GM12878 (cell line): ENCODE data around the gene EEF1A1. TPM values are rescaled to one million over a fixed set of nuclear protein-coding genes. Genes with fewer than 3 reads are reported as not detected.

Experiments
- ATAC-seq: fragments of 200-7000 bp; cut with Tn5 transposase; 3 replicates; pipeline ENCODE4 v1.9.1; 2020; ENCODE audit warnings: mild to moderate bottlenecking, moderate library complexity
- BruUV-seq: library from RNA; stranded (reverse); fragments of 400-500 nt; replicated peaks from 2 replicates; lab custom pipeline; 2021; lab: Mats Ljungman, UMichigan
- CTCF ChIA-PET: fragments of 300-600 bp; sonication (Branson Sonifier 250); formaldehyde crosslinking; extraction: SDS; loops from one replicate; lab custom pipeline; 2021; ENCODE audit warnings: inconsistent platforms; lab: Yijun Ruan, JAX
- POLR2A ChIA-PET: fragments of 350-600 bp; formaldehyde crosslinking; extraction: SDS; loops from one replicate; lab custom pipeline; 2021; ENCODE audit warnings: inconsistent platforms; lab: Charles Lee
- RAD21 ChIA-PET: fragments of 300-600 bp; sonication (Branson Sonifier 250); formaldehyde crosslinking; loops from one replicate; lab custom pipeline; 2023; ENCODE audit warnings: antibody characterized with exemption; ENCODE audit not compliant: unreplicated experiment; lab: Charles Lee
- SMC1A ChIA-PET: fragments of 300-600 bp; sonication (Branson Sonifier 250); formaldehyde crosslinking; loops from one replicate; lab custom pipeline; 2023; ENCODE audit not compliant: unreplicated experiment, uncharacterized antibody; lab: Charles Lee
- DNase-seq: peaks from one replicate; pipeline ENCODE4 v3.0.0-alpha.2; 2011; ENCODE audit warnings: low read depth, low spot score
- FAIRE-seq: peaks from 3 replicates; lab custom pipeline; 2011; peaks lifted over from hg19 to GRCh38; lab: Jason Lieb, UNC
- H2AFZ ChIP-seq: 2 replicates; pipeline ENCODE4 v1.6.0; 2011; ENCODE audit warnings: low read depth, low read length, control low read depth; ENCODE audit not compliant: control insufficient read depth
- H3K27ac ChIP-seq: 2 replicates; pipeline ENCODE4 v1.5.1; 2011; ENCODE audit warnings: control low read depth; ENCODE audit not compliant: control insufficient read depth, insufficient read depth
- H3K27me3 ChIP-seq, 2 experiments: replicated peaks in 1 of 2; 2 replicates each; pipeline versions ENCODE4 v1.6.0 to v1.6.1; 2011; ENCODE audit warnings: low read length in 1 of 2; ENCODE audit not compliant: control insufficient read depth in 2 of 2, insufficient read depth in 2 of 2
- H3K36me3 ChIP-seq, 2 experiments: 2 replicates each; pipeline ENCODE4 v1.5.1; 2011; ENCODE audit warnings: low read length in 1 of 2; ENCODE audit not compliant: control insufficient read depth in 2 of 2, insufficient read depth in 2 of 2
- H3K4me1 ChIP-seq: 2 replicates; pipeline ENCODE4 v1.6.1; 2011; ENCODE audit warnings: mild to moderate bottlenecking, low read length, moderate library complexity, mixed read lengths; ENCODE audit not compliant: control insufficient read depth, insufficient read depth
- H3K4me2 ChIP-seq: 2 replicates; pipeline ENCODE4 v1.6.0; 2011; ENCODE audit warnings: control low read depth; ENCODE audit not compliant: control insufficient read depth, insufficient read depth
- H3K4me3 ChIP-seq: fragments of 200-600 bp; sonication (generic); 2 replicates; pipeline ENCODE4 v1.5.1; 2016
- H3K79me2 ChIP-seq: 2 replicates; pipeline ENCODE4 v1.6.0; 2011; ENCODE audit warnings: low read length; ENCODE audit not compliant: control insufficient read depth, insufficient read depth
- H3K9ac ChIP-seq: 2 replicates; pipeline ENCODE4 v1.8.0; 2011; ENCODE audit warnings: low read length, control low read depth, mixed read lengths; ENCODE audit not compliant: control insufficient read depth, insufficient read depth
- H3K9me3 ChIP-seq: replicated peaks from 3 replicates; pipeline ENCODE4 v1.5.1; 2011; ENCODE audit warnings: mild to moderate bottlenecking, low read length; ENCODE audit not compliant: control insufficient read depth, insufficient read depth
- H4K20me1 ChIP-seq: 2 replicates; pipeline ENCODE4 v1.6.0; 2011; ENCODE audit not compliant: control insufficient read depth, insufficient read depth
- EGR1 ChIP-seq, 2 experiments: IDR thresholded peaks; 1 replicate in 1 of 2; 2 replicates in 1 of 2; pipeline ENCODE4 v1.6.1; 2011 to 2012; ENCODE audit warnings: low read depth in 2 of 2, low read length in 2 of 2, borderline replicate concordance in 1 of 2, mild to moderate bottlenecking in 1 of 2, moderate library complexity in 1 of 2
- ETV6 ChIP-seq, 2 experiments: fragments of 450-650 bp in 1 of 2; IDR thresholded peaks in 1 of 2; conservative IDR thresholded peaks in 1 of 2; 2 replicates each; pipeline ENCODE4 v1.6.1; 2014; ENCODE audit warnings: antibody characterized with exemption in 1 of 2, borderline replicate concordance in 1 of 2, low read depth in 1 of 2, mild to moderate bottlenecking in 1 of 2, moderate library complexity in 1 of 2
- HDAC2 ChIP-seq: fragments of 200-600 bp; sonication (generic); IDR thresholded peaks from 2 replicates; pipeline ENCODE4 v1.6.1; 2017
- JUNB ChIP-seq: IDR thresholded peaks from 2 replicates; pipeline ENCODE4 v1.6.1; 2016; ENCODE audit warnings: antibody characterized with exemption, mild to moderate bottlenecking
- NFYB ChIP-seq: IDR thresholded peaks from 2 replicates; pipeline ENCODE4 v1.6.1; 2011; ENCODE audit warnings: low read depth, mild to moderate bottlenecking, low read length, improper control_type of control experiment, moderate library complexity; ENCODE audit not compliant: insufficient read depth
- NR2C1 ChIP-seq: fragments of 450-650 bp; IDR thresholded peaks from 2 replicates; pipeline ENCODE4 v1.6.1; 2017; ENCODE audit warnings: antibody characterized with exemption, mild to moderate bottlenecking, moderate library complexity
- NRF1 ChIP-seq: conservative IDR thresholded peaks from 2 replicates; pipeline ENCODE4 v1.6.1; 2011; ENCODE audit warnings: mild to moderate bottlenecking, low read depth, low read length, improper control_type of control experiment
- PML ChIP-seq: IDR thresholded peaks from 2 replicates; pipeline ENCODE4 v1.6.1; 2012; ENCODE audit warnings: low read length, inconsistent platforms
- SUPT20H ChIP-seq: IDR thresholded peaks from 2 replicates; pipeline ENCODE4 v1.6.1; 2011; ENCODE audit warnings: low read depth, mild to moderate bottlenecking, low read length, moderate library complexity, borderline replicate concordance; ENCODE audit not compliant: control insufficient read depth
- TARDBP ChIP-seq: IDR thresholded peaks from 2 replicates; pipeline ENCODE4 v1.6.1; 2016; ENCODE audit warnings: borderline replicate concordance
- ZNF274 ChIP-seq: IDR thresholded peaks from one replicate; pipeline ENCODE4 v1.8.0; 2011; ENCODE audit not compliant: insufficient read length, insufficient read depth
- WGBS: methylation state at CpG from one replicate; pipeline ENCODE4 v1.1.6; 2016; ENCODE audit warnings: low lambda C conversion rate; ENCODE audit not compliant: insufficient replicate concordance, insufficient coverage; ENCODE audit errors: missing lambda C conversion rate; 5-methylcytosine and 5-hydroxymethylcytosine counted together
- in situ Hi-C: fragments of 300-500 bp; cut with MboI; formaldehyde crosslinking; loops from 9 replicates; pipeline ENCODE4 v1.14.3; 2018; ENCODE audit warnings: mixed read lengths
- intact Hi-C: fragments of 100-400 bp; cut with micrococcal nuclease; formaldehyde crosslinking; loops from one replicate; pipeline ENCODE4 v1.14.2; 2022; ENCODE audit not compliant: unreplicated experiment
- polyA plus RNA-seq, 11 experiments: library from polyadenylated mRNA; depleted of rRNA in 4 of 11; unstranded in 6 of 11; stranded (reverse) in 5 of 11; fragments of >200 nt; fragmentation: Nextera tagmentation in 4 of 11; fragmentation: Illumina TruSeq in 1 of 11; extraction: Ambion mirVana in 4 of 11; extraction: Trizol in 1 of 11; gene quantifications; 1 replicate in 1 of 11; 2 replicates in 10 of 11; pipeline versions ENCODE4 v1.2.1 to v1.2.3, GENCODE V29; 2011 to 2016; ENCODE audit warnings: inconsistent platforms in 2 of 11, missing spikeins in 2 of 11, low read depth in 1 of 11
- total RNA-seq, 4 experiments: library from RNA; depleted of rRNA in 3 of 4; stranded (reverse); fragments of >200 nt in 3 of 4; fragmentation: Illumina TruSeq in 1 of 4; extraction: Trizol in 1 of 4; gene quantifications; 2 replicates each; pipeline versions ENCODE4 v1.2.1 to v1.2.3, GENCODE V29; 2013 to 2021
- TF ChIP-seq, protein P1 (sequence below): fragments of 450-650 bp; IDR thresholded peaks from 2 replicates; pipeline ENCODE4 v1.6.1; 2017; ENCODE audit warnings: mild to moderate bottlenecking, moderate library complexity
- TF ChIP-seq, protein P2 (sequence below): fragments of 450-650 bp; IDR thresholded peaks from 2 replicates; pipeline ENCODE4 v1.6.1; 2018; ENCODE audit warnings: borderline replicate concordance, mild to moderate bottlenecking; ENCODE audit not compliant: partially characterized antibody

EEF1A1 gene
- total and polyA plus RNA-seq, 10 of the 15 experiments (the other 5 are each of a cell fraction or from before 2014, with no cell fraction given): 4,214 to 18,090 (median 14,132) TPM

DNA sequence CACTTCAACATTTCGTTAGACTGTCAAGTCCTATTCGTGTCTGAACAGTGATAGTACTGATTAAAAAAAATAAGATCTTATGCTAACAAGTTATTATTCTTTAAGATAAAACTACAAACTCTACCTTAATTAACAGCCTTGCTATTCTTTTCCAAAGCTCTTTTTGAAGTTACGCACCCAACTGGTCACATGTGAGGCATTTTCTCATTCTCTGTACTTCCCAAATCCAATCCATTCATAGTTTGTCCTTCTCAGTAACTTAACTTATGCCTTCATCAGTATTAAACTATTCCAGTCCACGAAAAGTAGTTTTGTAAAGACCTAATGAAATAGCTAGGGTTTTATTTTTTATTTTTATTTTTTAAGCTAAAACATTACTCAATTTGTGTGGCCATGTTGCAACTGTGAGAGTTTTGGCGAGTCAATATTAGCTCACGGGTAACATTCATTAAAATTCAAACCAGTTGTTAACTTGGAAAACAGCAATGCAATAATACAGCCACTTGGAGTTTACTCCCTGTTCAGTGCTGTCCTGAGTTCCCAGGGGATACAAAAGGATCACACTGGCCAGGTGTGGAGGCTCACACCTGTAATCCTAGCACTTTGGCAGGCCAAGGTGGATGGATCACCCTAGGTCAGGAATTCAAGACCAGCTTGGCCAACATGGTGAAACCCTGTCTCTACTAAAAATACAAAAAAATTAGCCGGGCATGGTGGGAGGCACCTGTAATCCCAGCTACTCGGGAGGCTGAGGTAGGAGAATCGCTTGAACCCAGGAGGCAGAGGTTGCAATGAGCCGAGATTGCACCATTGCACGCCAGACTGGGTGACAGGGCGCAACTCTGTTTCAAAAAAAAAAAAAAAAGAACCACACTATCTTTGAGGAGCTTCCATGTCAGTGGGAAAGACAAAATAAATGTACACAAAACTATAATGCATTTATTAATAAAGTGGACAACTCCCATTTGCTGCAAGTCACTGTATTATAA is 27.9 kb upstream of the EEF1A1 start:
- H3K4me2 ChIP-seq: no peak overlapping the region
- no peaks in the 10 kb centered on the region for H3K4me1 ChIP-seq
- SMC1A ChIA-PET: interaction anchor here (0.6 to 2.9 kb wide), 11 partner anchors 9 to 1947 kb away, joined by 3 to 21 read pairs (median 3); partner anchors contain the start of gene MTO1
- no peaks in the 10 kb centered on the region for H3K79me2 ChIP-seq
- 92% methylated on average over 11 of the region's 12 CpGs for WGBS
- intact Hi-C loops: no loop called here
- no peaks in the 10 kb centered on the region for H3K36me3 ChIP-seq
- POLR2A ChIA-PET: interaction anchor here (0.7 to 1.6 kb wide), 3 partner anchors 8 to 26 kb away, joined by 3 to 4 read pairs (median 4); no protein-coding TSS in a partner anchor
- no peak for DNase-seq
- no peak overlapping the region for H3K4me3 ChIP-seq
- H3K27me3 ChIP-seq: no peaks in the 10 kb centered on the region
- BruUV-seq: no TSS peak
- no peaks in the 10 kb centered on the region for H3K9me3 ChIP-seq
- in situ Hi-C loops: no loop called here
- H3K27ac ChIP-seq: no peak overlapping the region
- ATAC-seq: no peak
- no peak overlapping the region for H3K9ac ChIP-seq
- CTCF ChIA-PET: interaction anchor here (1.1 to 3.4 kb wide), 3 partner anchors 9 to 40 kb away, joined by 3 to 18 read pairs (median 9); no protein-coding TSS in a partner anchor
- H4K20me1 ChIP-seq: no peaks in the 10 kb centered on the region
- RAD21 ChIA-PET: interaction anchor here (1.3 to 2.0 kb wide), 2 partner anchors 8 to 16 kb away, joined by 5 read pairs; no protein-coding TSS in a partner anchor
- H2AFZ ChIP-seq: no peak overlapping the region
- no peak for FAIRE-seq
- TF ChIP-seq, protein P1, sequence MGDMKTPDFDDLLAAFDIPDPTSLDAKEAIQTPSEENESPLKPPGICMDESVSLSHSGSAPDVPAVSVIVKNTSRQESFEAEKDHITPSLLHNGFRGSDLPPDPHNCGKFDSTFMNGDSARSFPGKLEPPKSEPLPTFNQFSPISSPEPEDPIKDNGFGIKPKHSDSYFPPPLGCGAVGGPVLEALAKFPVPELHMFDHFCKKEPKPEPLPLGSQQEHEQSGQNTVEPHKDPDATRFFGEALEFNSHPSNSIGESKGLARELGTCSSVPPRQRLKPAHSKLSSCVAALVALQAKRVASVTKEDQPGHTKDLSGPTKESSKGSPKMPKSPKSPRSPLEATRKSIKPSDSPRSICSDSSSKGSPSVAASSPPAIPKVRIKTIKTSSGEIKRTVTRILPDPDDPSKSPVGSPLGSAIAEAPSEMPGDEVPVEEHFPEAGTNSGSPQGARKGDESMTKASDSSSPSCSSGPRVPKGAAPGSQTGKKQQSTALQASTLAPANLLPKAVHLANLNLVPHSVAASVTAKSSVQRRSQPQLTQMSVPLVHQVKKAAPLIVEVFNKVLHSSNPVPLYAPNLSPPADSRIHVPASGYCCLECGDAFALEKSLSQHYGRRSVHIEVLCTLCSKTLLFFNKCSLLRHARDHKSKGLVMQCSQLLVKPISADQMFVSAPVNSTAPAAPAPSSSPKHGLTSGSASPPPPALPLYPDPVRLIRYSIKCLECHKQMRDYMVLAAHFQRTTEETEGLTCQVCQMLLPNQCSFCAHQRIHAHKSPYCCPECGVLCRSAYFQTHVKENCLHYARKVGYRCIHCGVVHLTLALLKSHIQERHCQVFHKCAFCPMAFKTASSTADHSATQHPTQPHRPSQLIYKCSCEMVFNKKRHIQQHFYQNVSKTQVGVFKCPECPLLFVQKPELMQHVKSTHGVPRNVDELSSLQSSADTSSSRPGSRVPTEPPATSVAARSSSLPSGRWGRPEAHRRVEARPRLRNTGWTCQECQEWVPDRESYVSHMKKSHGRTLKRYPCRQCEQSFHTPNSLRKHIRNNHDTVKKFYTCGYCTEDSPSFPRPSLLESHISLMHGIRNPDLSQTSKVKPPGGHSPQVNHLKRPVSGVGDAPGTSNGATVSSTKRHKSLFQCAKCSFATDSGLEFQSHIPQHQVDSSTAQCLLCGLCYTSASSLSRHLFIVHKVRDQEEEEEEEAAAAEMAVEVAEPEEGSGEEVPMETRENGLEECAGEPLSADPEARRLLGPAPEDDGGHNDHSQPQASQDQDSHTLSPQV: no peak
- TF ChIP-seq NRF1: no peak
- no peak for TF ChIP-seq JUNB
- TF ChIP-seq SUPT20H: no peak
- no peak for TF ChIP-seq EGR1 (IDR thresholded peaks at IDR 0.05; ENCODE audit: borderline replicate concordance in 1 of 2, low read depth in 2 of 2, low read length in 2 of 2)
- no peak for TF ChIP-seq ZNF274
- no peak for TF ChIP-seq TARDBP
- no peak for TF ChIP-seq NFYB
- TF ChIP-seq NR2C1: no peak
- TF ChIP-seq HDAC2: no peak
- TF ChIP-seq, protein P2, sequence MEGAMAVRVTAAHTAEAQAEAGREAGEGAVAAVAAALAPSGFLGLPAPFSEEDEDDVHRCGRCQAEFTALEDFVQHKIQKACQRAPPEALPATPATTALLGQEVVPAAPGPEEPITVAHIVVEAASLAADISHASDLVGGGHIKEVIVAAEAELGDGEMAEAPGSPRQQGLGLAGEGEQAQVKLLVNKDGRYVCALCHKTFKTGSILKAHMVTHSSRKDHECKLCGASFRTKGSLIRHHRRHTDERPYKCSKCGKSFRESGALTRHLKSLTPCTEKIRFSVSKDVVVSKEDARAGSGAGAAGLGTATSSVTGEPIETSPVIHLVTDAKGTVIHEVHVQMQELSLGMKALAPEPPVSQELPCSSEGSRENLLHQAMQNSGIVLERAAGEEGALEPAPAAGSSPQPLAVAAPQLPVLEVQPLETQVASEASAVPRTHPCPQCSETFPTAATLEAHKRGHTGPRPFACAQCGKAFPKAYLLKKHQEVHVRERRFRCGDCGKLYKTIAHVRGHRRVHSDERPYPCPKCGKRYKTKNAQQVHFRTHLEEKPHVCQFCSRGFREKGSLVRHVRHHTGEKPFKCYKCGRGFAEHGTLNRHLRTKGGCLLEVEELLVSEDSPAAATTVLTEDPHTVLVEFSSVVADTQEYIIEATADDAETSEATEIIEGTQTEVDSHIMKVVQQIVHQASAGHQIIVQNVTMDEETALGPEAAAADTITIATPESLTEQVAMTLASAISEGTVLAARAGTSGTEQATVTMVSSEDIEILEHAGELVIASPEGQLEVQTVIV: no peak
- TF ChIP-seq ETV6 (conservative IDR thresholded peaks at IDR 0.05 in 1 of 2, IDR thresholded peaks at IDR 0.05 in 1 of 2; ENCODE audit: borderline replicate concordance in 1 of 2, low read depth in 1 of 2): no peak
- TF ChIP-seq PML: no peak
